ENCODE results near the gene PERCC1. TPM values are rescaled to one million over a fixed set of nuclear protein-coding genes. Genes with fewer than 3 reads are reported as not detected.

The PERCC1 gene
- total RNA-seq (ENCODE audit: insufficient read depth, low replicate concordance) = 3.1 TPM

DNA sequence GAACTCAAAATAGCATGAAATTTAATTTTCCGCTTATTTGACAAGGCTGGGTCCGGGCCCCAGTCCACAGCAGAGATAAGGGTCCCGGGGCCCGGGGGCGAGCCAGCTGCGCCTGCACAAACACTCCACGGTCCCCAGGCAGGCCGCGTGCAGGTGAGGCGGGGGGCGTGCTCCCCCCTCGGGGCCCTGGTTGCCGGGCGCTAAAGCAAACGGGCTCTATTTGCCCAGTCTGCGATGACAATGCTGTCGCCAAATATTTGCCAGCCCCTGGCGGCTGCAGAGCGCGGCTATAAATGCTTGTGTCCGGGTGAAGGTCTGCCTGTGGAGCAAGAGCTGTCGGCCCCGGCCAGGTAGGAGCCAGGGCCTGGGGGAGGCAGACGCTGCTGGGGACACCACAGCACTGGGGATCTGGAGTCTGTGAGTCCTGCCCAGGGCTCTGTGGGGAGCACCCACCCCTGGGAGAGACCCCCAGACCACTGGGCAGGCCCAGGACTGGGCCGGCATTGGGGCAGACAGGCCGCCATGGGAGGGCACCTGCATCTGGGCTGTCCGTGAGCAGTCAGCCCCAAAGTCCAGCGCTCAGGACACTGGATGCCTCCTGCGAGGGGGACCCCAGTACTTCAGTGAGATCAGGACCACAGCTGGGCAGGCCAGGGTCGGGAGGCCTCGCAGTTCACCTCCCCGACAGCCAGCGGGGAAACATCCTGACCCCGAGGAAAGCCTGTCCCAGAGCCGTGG, at the start of gene PERCC1:
Gene PERCC1, plus strand, starts transcription at position 320 of the 738 bp plus-strand sequence. CDS start 1,516 bp downstream, outside the sequence.
- DNase-seq (ENCODE audit: low spot score) = no peak

DNA sequence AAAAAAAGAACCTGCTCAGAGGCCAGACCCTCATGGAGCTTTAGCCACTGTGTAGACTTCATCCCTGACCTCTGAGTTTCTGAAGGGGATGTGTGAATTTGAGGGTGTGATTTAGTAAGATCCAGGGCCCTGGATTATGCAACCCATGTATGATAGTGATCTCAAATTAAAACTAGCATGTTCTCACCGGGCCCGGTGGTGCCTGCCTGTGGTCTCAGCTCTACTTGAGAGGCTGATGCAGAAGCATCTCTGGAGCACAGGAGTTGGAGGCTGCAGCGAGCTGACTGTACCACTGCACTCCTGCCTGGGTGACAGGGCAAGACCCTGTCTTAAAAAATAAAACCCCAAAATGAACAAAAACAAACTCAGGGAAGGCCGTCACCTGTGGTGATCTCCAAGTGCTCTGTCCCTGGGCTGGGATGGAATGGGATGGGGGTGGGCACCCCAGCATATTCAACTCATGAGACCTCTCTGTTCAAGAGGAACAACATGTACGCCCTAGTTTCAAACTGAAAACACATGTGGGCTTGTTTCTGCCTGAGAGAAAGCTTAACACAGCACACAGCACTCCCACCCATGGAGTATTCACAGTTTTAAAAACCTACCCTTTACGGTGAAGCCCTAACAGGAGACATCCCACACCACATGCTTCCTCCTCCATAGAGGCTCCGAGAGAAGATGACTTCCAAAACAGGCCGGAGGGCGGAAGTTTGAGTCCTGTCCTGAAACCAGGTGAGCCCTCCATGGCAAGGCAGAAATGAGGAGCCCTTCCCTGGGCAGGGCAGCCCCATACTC, 49.1 kb upstream of the PERCC1 start:
- no peak for DNase-seq (ENCODE audit: low spot score)

GRCh38 chr16:1383556-1383955, 47.3 kb upstream of the PERCC1 start:
- DNase-seq (ENCODE audit: low spot score) = no peak

- DNase-seq (ENCODE audit: low spot score) = no peak
These were observed 45.6 kb upstream of the PERCC1 start for GRCh38 chr16:1385232-1385631.

GRCh38 chr16:1387331-1387730, 43.5 kb upstream of the PERCC1 start:
- no peak for DNase-seq (ENCODE audit: low spot score)

DNA sequence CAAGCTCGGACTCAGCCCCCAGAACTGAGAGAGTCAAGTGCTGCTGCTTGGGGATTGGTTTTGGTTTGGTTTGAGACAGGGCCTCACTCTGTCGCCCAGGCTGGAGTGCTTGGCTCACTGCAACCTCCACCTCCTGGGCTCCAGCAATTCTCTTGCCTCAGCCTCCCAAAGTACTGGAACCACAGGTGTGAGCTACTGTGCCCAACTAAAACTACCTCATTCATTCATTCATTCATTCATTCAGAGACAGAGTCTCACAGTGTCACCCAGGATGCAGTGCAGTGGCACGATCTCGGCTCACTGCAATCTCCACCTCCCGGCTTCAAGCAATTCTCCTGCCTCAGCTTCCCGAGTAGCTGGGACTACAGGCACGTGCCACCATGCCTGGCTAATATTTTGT, 41.1 kb upstream of the PERCC1 start:
- DNase-seq (ENCODE audit: low spot score) = no peak

GRCh38 chr16:1390239-1390779, 40.6 kb upstream of the PERCC1 start:
- DNase-seq (ENCODE audit: low spot score) = no peak

- DNase-seq (ENCODE audit: low spot score) = no peak
These were observed 38.1 kb upstream of the PERCC1 start for GRCh38 chr16:1392826-1393225.

DNA sequence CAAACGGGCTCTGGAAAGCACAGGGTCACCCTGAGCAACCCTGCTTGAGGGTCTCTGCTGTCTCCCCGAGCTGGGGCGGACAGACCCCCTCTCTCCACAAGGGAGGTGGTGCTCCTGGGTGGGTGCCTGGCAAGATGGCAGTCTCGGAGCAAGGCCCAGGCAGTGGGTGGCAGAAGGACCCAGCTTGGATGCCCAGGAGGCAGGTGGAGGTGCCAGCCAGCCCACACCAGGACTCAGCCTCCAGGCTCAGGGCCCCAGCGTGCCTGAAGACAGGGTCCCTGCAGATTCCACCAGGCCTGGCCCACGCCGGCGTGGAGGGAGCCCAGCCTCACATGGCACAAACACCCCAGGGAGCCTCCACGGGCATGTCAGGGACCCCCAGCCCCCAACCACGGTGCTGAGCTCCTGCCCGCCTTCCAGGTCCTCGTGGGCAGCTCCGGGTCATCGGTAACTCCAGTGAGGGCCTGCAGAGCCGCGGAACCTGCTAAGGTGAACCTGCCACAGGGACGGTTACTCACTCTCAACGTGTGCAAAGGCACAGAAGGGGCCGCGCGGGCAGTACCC, 37.2 kb upstream of the PERCC1 start:
- no peak for DNase-seq (ENCODE audit: low spot score)

- no peak for DNase-seq (ENCODE audit: low spot score)
These were observed 36.4 kb upstream of the PERCC1 start for GRCh38 chr16:1394367-1394951.

DNA sequence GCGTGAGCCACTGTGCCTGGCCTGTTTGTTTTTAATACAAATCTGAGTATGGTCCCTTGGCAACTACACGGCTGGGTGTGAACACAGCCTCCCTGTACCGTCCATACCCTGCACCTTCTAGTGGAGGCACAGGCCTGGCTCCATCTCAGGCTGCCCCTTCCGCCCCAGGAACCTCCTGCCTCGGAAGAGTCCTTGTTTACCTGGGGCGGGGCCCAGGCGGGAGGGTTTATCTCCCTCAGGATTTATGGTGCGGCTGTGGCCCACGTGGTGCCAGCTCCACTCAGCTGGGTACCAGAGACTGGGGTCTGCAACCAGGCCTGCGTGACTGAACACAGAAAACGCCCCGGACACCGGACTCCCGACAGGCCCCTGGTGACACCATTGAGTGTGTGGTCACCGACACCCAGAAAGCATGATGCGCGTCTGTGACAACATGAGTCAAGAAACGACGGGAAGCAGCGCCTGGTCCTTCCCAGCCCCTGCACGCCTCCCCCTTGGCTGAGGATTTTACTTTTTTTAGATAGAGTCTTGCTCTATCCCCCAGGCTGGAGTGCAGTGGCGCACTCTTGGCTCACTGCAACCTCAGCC, 35.3 kb upstream of the PERCC1 start:
- no peak for DNase-seq (ENCODE audit: low spot score)

- no peak for DNase-seq (ENCODE audit: low spot score)
These were observed 33.1 kb upstream of the PERCC1 start for GRCh38 chr16:1397779-1398178.

DNA sequence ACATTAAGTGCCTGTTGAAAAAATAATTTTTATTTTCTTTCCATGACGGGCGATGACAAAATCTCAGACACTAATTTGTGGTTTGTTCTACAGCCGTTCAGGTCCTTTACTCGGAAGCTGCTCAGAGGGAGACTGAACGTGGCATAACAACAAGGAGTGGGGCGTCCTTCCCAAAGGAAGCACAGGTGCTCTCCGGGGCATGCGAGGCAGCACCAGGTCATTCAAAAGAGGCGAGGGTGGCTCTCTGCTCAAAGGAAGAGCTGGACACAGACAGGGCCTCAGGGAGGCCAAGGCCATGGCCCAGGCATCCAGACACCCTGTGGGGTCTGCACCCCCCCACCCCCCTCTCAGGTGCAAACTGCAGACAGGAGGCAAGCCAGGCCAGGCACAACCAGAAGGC, 32.5 kb upstream of the PERCC1 start:
- no peak for DNase-seq (ENCODE audit: low spot score)

DNA sequence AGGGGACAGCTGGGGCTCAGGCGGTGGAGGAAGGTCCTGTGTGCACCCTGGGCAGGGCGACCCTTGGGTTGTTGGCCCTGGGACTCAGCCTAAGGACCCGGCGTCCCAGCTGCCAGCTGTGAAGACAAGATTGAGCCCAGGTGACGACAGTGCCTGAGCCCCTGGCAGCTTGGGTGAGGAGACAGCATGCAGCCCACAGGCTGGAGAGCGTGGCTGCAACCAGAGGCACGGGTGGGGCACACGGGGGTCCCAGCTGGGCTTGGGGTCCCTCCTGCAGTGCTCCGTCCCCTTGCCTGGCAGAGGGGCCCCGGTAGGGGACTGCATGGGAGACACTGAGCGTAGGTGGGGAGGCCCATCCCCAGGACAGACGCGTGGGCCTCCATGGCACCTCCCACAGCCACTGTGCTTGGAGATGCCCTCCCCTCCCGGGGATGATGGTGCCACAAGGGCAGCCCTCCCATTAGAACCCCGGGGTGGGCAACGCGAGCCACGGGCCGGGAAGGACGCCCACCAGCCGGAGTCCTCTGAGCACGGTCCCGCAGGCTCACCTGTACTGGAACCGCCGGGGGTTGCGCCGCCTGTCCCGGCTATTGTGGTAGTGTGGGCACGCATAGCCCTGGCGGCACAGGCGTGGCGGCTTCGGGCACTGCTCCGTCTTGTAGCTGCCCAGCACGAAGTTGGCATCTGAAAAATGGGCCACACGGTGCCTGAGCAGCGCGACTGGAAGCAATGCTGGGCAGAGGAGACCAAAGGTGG, 31.9 kb upstream of the PERCC1 start:
- DNase-seq (ENCODE audit: low spot score) = no peak

DNA sequence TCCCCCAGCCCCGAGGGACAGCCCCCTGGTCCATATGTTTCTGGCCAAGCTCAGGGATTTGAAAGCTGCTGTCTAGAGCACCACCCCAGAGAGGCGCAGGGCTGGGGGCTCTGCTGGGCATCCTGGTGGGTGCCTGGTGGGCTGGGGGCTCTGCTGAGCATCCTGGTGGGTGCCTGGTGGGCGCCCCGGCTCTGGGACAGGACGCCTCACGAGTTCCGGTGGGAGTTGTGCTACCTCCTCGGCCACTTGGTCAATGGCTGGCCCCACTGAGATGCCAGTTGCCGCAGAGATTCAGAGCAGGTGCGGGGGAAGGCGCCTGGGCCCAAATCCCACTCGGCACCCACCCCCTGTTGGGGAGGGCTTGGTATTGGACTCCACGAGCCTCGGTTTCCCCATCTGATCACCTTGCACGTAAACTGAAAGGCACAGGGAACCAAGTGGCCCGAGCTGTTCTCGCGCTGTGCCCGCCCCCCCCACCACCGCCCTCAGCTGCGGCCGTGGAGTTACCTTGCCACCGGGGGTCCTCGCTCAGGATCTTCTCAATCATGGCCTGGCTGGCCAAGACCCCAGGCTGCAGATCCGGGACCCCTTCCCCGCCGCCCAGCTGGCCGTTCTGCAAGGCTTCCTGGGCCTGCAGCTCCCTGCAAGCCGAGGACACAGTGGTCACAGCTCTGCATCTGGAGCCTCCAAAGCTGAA, 29.7 kb upstream of the PERCC1 start:
- no peak for DNase-seq (ENCODE audit: low spot score)

DNA sequence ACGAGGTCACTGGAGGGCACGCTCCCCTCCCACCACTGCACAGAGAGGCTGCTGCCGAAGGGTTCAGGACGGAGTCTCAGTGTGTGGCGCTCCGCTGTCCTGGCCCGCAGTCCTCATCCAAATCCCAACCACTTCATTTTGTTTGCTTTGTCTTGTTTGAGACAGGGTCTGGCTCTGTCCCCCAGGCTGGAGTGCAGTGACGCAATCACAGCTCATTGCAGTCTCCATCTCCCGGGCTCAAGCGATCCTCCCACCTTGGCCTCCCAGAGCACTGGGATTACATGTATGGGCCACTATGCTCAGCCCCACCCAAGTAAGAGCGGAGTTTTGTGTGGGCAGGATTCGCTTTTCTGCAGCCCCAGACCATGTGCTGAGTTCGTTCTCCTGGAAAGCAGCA, 29.1 kb upstream of the PERCC1 start:
- no peak for DNase-seq (ENCODE audit: low spot score)

DNA sequence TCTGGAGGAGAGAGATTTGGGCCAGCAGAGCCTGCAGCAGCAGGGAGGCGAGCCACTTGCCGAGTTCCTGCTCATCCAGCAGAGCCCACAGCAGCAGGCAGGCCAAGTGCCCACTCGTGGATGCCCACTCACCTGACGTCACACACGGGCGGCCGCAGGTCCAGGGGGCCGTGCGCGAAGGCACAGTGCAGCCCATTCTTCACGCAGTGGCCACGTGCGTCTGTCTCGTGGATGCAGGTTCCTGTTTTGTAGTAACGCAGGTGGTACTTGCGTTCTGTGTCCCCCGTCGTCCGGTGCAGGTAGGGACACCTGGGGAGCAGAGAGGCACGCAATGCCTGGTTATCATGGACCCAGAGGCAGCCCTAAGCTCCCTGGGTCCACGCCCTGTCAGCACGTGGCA, 27.8 kb upstream of the PERCC1 start:
- no peak for DNase-seq (ENCODE audit: low spot score)

DNA sequence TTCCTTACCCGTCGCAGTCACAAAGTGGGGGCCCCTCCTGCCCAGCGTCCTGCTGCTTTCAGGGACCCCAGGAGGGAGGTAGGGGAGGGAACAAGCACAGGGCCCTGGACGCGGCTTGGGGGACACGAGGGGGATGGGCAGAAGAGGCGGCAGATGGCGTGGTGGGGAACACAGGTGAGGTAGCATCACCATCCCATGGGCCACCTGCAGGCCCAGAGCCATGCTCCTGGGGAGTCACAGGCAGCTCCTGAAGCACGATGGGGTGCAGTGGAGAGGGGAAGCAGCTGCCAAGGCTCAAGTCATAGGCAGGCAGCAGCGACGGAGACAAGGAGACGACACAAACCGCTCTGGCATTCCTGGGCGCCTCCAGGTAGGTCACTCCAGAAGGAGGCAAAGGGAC, 27.1 kb upstream of the PERCC1 start:
- DNase-seq (ENCODE audit: low spot score) = no peak

DNA sequence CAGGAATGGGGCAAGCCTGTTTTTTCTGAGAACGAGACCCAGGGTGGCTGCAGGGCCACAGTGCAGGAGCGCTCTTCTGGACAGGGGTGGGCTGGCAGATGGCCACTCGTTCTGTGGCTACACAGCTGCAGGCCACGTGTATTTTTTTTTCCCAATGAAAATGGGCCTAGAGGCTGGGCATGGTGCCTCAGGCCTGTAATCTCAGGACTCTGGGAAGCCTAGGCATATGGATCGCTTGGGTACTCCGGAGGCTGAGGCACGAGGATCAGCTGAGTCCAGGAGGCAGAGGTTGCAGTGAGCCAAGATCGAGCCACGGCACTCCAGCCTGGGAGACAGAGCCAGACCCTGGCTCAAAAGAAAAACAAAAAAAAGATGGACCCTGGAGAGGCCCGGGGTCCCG, 23.1 kb upstream of the PERCC1 start:
- no peak for DNase-seq (ENCODE audit: low spot score)

- peak; percentile 92 for DNase-seq (ENCODE audit: low spot score)
These were observed 22.6 kb upstream of the PERCC1 start for GRCh38 chr16:1408171-1408837.

Measured in umbilical cord (tissue), 2 donors.